ENCODE data around the gene TLE2. TPM values are rescaled to one million over a fixed set of nuclear protein-coding genes. Genes with fewer than 3 reads are reported as not detected.

TLE2 gene
- total RNA-seq, 2 experiments from 2014 or later, result 1.2 to 1.6 TPM

DNA sequence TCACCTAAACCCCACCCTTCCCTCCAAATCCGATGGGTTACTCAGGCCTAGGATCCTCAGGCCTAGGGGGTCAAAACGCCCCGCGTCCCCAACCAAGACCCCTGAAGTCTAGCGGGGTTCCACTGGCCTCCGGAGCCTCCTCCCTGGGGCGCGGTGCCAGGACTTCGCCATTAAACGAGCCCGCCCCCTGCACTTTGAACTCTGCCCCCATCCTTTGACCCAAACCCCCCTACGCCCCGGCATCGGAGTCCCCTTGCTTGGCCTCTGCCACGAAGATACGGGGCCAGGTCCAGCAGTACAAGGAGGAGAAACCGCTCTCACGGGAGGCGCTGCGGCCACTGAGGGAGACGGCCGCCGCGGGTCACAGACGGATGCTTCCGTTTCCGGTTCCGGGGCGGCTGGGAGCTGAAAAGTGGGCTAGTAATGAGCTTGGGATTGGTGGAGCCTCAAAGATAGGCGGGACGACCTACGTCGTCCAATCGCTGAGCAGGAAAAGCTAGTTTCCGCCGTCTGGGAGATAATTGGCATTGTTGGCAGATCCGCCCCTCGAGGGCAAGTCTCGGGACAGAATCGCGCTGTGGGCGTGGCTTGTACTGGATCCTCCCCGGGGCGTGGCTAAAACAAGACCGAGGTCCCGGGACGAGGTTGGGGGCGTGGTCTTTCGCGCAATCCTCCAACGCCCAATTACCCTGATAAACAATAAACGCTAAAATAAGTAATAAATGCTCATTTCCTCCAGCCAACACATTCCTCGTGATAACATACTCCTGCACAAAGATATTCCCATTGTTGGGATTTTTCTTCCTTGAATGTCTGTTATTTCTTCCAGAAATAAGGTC, 78.6 kb downstream of the TLE2 start:
- no peaks in the 10 kb centered on the region for H3K36me3 ChIP-seq (ENCODE audit: insufficient read depth, low read length)
- H3K4me3 ChIP-seq (ENCODE audit: low read depth, low read length, poor library complexity, severe bottlenecking), result peak overlapping the region; percentile 96
- H4K20me1 ChIP-seq (ENCODE audit: insufficient read depth, low read length), result no peaks in the 10 kb centered on the region
- no peaks in the 10 kb centered on the region for H3K9me3 ChIP-seq (ENCODE audit: low read length)
- peak overlapping the region; percentile 71 for H3K27ac ChIP-seq (ENCODE audit: low read depth, low read length, poor library complexity, severe bottlenecking)
- peak; percentile 100 for DNase-seq (ENCODE audit: low spot score)
- peak overlapping the region; percentile 85 for H3K4me2 ChIP-seq (ENCODE audit: low read length)
- ChIA-PET CTCF (ENCODE audit: unreplicated experiment) (interaction anchor here (0.6 to 1.5 kb wide), 6 partner anchors 11 to 175 kb away, joined by 3 to 4 read pairs (median 3); partner anchors contain the start of gene TLE6), POLR2A (interaction anchor here (0.6 to 2.1 kb wide), 10 partner anchors 16 to 270 kb away, joined by 3 to 8 read pairs (median 4); partner anchors contain the start of gene ZNF57)
- no TSS peak for BruUV-seq (replicated peaks)
- H2AFZ ChIP-seq (ENCODE audit: low read length), result peak overlapping the region; percentile 57
- intact Hi-C loops (cut with micrococcal nuclease; ENCODE audit: unreplicated experiment), result loop anchor here (2.0 to 5.0 kb wide), 2 partner anchors 177 to 212 kb away; no protein-coding TSS in a partner anchor
- H3K9me2 ChIP-seq (ENCODE audit: insufficient read depth, low read length), result no peaks in the 10 kb centered on the region
- H3K4me1 ChIP-seq (ENCODE audit: insufficient read depth, low read length, poor library complexity, severe bottlenecking), result peaks cover 19% of the 10 kb centered on the region
- peaks cover 16% of the 10 kb centered on the region; the same call in 1 of the 2 replicates for H3K79me2 ChIP-seq (ENCODE audit: insufficient read depth, low read depth, low read length)
- TF ChIP-seq EZH2phosphoT487 (IDR thresholded peaks at IDR 0.05; ENCODE audit: borderline replicate concordance, low read depth, low read length), result no peak
- TF ChIP-seq, protein P1, sequence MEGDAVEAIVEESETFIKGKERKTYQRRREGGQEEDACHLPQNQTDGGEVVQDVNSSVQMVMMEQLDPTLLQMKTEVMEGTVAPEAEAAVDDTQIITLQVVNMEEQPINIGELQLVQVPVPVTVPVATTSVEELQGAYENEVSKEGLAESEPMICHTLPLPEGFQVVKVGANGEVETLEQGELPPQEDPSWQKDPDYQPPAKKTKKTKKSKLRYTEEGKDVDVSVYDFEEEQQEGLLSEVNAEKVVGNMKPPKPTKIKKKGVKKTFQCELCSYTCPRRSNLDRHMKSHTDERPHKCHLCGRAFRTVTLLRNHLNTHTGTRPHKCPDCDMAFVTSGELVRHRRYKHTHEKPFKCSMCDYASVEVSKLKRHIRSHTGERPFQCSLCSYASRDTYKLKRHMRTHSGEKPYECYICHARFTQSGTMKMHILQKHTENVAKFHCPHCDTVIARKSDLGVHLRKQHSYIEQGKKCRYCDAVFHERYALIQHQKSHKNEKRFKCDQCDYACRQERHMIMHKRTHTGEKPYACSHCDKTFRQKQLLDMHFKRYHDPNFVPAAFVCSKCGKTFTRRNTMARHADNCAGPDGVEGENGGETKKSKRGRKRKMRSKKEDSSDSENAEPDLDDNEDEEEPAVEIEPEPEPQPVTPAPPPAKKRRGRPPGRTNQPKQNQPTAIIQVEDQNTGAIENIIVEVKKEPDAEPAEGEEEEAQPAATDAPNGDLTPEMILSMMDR (conservative IDR thresholded peaks at IDR 0.05; ENCODE audit: low read length), result no peak

DNA sequence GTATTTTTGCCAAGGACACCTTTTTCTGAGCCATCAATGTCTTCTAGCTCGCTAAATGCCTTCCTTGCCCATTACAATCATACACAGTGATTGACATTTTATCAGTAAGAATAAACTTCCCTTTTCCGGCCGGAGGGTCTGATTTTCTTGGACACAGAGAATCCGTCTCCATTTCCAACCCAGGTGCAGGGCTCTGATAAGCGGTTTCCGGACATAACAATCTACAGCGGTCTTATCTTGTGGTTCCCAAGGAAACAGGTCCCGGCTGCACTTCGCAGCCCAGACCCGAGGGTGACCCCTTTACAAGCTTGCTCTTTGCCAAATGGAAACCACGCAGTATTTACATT, 79.2 kb downstream of the TLE2 start:
- Histone ChIP-seq H3K4me1 (ENCODE audit: insufficient read depth, low read length, poor library complexity, severe bottlenecking) (peaks cover 23% of the 10 kb centered on the region), H3K79me2 (ENCODE audit: insufficient read depth, low read depth, low read length) (peaks cover 16% of the 10 kb centered on the region; the same call in 1 of the 2 replicates), H3K4me2 (ENCODE audit: low read length) (peak overlapping the region; percentile 85), H4K20me1 (ENCODE audit: insufficient read depth, low read length) (no peaks in the 10 kb centered on the region), H3K36me3 (ENCODE audit: insufficient read depth, low read length) (no peaks in the 10 kb centered on the region), H3K9me2 (ENCODE audit: insufficient read depth, low read length) (no peaks in the 10 kb centered on the region), H3K27ac (ENCODE audit: low read depth, low read length, poor library complexity, severe bottlenecking) (peak overlapping the region; percentile 71), H3K4me3 (ENCODE audit: low read depth, low read length, poor library complexity, severe bottlenecking) (peak overlapping the region; percentile 96), H3K9me3 (ENCODE audit: low read length) (no peaks in the 10 kb centered on the region), H2AFZ (ENCODE audit: low read length) (peak overlapping the region; percentile 56; the same call in 1 of the 2 replicates)
- ChIA-PET CTCF (ENCODE audit: unreplicated experiment) (interaction anchor here (0.9 to 1.5 kb wide), 3 partner anchors 63 to 175 kb away, joined by 3 to 4 read pairs (median 3); no protein-coding TSS in a partner anchor), POLR2A (interaction anchor here (0.9 to 2.1 kb wide), 6 partner anchors 15 to 179 kb away, joined by 3 to 8 read pairs (median 4); partner anchors contain the start of gene ZNF57)
- intact Hi-C loops (cut with micrococcal nuclease; ENCODE audit: unreplicated experiment), result loop anchor here (2.0 to 5.0 kb wide), 2 partner anchors 177 to 213 kb away; no protein-coding TSS in a partner anchor
- BruUV-seq (replicated peaks), result no TSS peak
- TF ChIP-seq, protein P1 (conservative IDR thresholded peaks at IDR 0.05; ENCODE audit: low read length), result no peak
- no peak for TF ChIP-seq EZH2phosphoT487 (IDR thresholded peaks at IDR 0.05; ENCODE audit: borderline replicate concordance, low read depth, low read length)
- peak; percentile 59 for DNase-seq (ENCODE audit: low spot score)

Other genes with a start within 250 kb of the TLE2 start
- gene SGTA, start 246.0 kb downstream of the TLE2 start, total RNA-seq (2014; rRNA removed; shearing (Covaris generic)), result 67.5 and 82.4 TPM in 2 replicates
- 68.2 and 70.9 TPM in 2 replicates for gene SGTA, start 246.0 kb downstream of the TLE2 start, total RNA-seq (2022)
- gene THOP1, start 243.8 kb downstream of the TLE2 start, total RNA-seq (2014; rRNA removed; shearing (Covaris generic)), result 191 and 217 TPM in 2 replicates
- 140 and 170 TPM in 2 replicates for gene THOP1, start 243.8 kb downstream of the TLE2 start, total RNA-seq (2022)
- 1.6 and 4.4 TPM in 2 replicates for gene ZNF554, start 209.4 kb downstream of the TLE2 start, total RNA-seq (2014; rRNA removed; shearing (Covaris generic))
- 3.7 and 3.9 TPM in 2 replicates for gene ZNF554, start 209.4 kb downstream of the TLE2 start, total RNA-seq (2022)
- 2.4 and 2.8 TPM in 2 replicates for gene ZNF555, start 187.8 kb downstream of the TLE2 start, total RNA-seq (2014; rRNA removed; shearing (Covaris generic))
- 5.1 and 6.9 TPM in 2 replicates for gene ZNF555, start 187.8 kb downstream of the TLE2 start, total RNA-seq (2022)
- gene ZNF556, start 161.9 kb downstream of the TLE2 start, total RNA-seq (2014; rRNA removed; shearing (Covaris generic)), result 0.09 and 0.15 TPM in 2 replicates
- gene ZNF556, start 161.9 kb downstream of the TLE2 start, total RNA-seq (2022), result not detected in 2 replicates
- gene ZNF57, start 128.4 kb downstream of the TLE2 start, total RNA-seq (2014; rRNA removed; shearing (Covaris generic)), result 7.4 and 7.7 TPM in 2 replicates
- 4.3 and 6.6 TPM in 2 replicates for gene ZNF57, start 128.4 kb downstream of the TLE2 start, total RNA-seq (2022)
- 4.8 and 5.4 TPM in 2 replicates for gene ZNF77, start 84.3 kb downstream of the TLE2 start, total RNA-seq (2014; rRNA removed; shearing (Covaris generic))
- gene ZNF77, start 84.3 kb downstream of the TLE2 start, total RNA-seq (2022), result 6.8 TPM in 2 replicates
- 15.9 and 16.4 TPM in 2 replicates for gene TLE6, start 51.7 kb downstream of the TLE2 start, total RNA-seq (2014; rRNA removed; shearing (Covaris generic))
- gene TLE6, start 51.7 kb downstream of the TLE2 start, total RNA-seq (2022), result 21.5 and 23.0 TPM in 2 replicates
- gene TLE5, start 33.2 kb upstream of the TLE2 start, total RNA-seq (2014; rRNA removed; shearing (Covaris generic)), result 424 and 448 TPM in 2 replicates
- gene TLE5, start 33.2 kb upstream of the TLE2 start, total RNA-seq (2022), result 376 and 463 TPM in 2 replicates
- 12.9 and 13.4 TPM in 2 replicates for gene GNA11, start 65.1 kb upstream of the TLE2 start, total RNA-seq (2014; rRNA removed; shearing (Covaris generic))
- 10.1 and 14.3 TPM in 2 replicates for gene GNA11, start 65.1 kb upstream of the TLE2 start, total RNA-seq (2022)
- gene GNA15, start 106.8 kb upstream of the TLE2 start, total RNA-seq (2014; rRNA removed; shearing (Covaris generic)), result not detected in 2 replicates
- not detected in 2 replicates for gene GNA15, start 106.8 kb upstream of the TLE2 start, total RNA-seq (2022)
- 25.9 and 34.1 TPM in 2 replicates for gene S1PR4, start 149.5 kb upstream of the TLE2 start, total RNA-seq (2014; rRNA removed; shearing (Covaris generic))
- gene S1PR4, start 149.5 kb upstream of the TLE2 start, total RNA-seq (2022), result 25.8 and 26.5 TPM in 2 replicates
- 33.2 and 49.2 TPM in 2 replicates for gene NCLN, start 156.7 kb upstream of the TLE2 start, total RNA-seq (2014; rRNA removed; shearing (Covaris generic))
- gene NCLN, start 156.7 kb upstream of the TLE2 start, total RNA-seq (2022), result 52.7 and 61.9 TPM in 2 replicates
- 0.13 TPM in 1 of 2 replicates, not detected in the other for gene CELF5, start 195.4 kb upstream of the TLE2 start, total RNA-seq (2014; rRNA removed; shearing (Covaris generic))
- not detected in 2 replicates for gene CELF5, start 195.4 kb upstream of the TLE2 start, total RNA-seq (2022)